Fibroblast of lung (primary cell): ENCODE data around the gene PPM1E. TPM values are rescaled to one million over a fixed set of nuclear protein-coding genes. Genes with fewer than 3 reads are reported as not detected.

ENCODE experiments used
- DNase-seq, 2 donors: peaks; one replicate each; pipeline versions ENCODE4 v3.0.0 to v3.0.0-alpha.2; 2010; ENCODE audit warnings: low read depth in 2 of 2
- H2AFZ ChIP-seq: 2 replicates; pipeline ENCODE4 v1.5.1; 2012; ENCODE audit warnings: low read length, control low read depth, inconsistent platforms
- H3K27ac ChIP-seq: 2 replicates; pipeline ENCODE4 v1.5.1; 2011; ENCODE audit warnings: low read length, control low read depth; ENCODE audit not compliant: insufficient read depth
- H3K27me3 ChIP-seq: 2 replicates; pipeline ENCODE4 v1.5.1; 2011; ENCODE audit warnings: mild to moderate bottlenecking, low read length; ENCODE audit not compliant: control insufficient read depth, insufficient read depth
- H3K36me3 ChIP-seq: 2 replicates; pipeline ENCODE4 v1.5.1; 2011; ENCODE audit warnings: low read length; ENCODE audit not compliant: control insufficient read depth, insufficient read depth
- H3K4me1 ChIP-seq: 2 replicates; pipeline ENCODE4 v1.5.1; 2011; ENCODE audit warnings: low read length; ENCODE audit not compliant: control insufficient read depth, insufficient read depth; ENCODE audit errors: extremely low read depth
- H3K4me2 ChIP-seq: 2 replicates; pipeline ENCODE4 v1.5.1; 2011; ENCODE audit warnings: low read length, control low read depth; ENCODE audit not compliant: insufficient read depth; ENCODE audit errors: extremely low read depth
- H3K4me3 ChIP-seq, 4 experiments: fragments of 200-600 bp in 1 of 4; sonication (generic) in 1 of 4; replicated peaks in 1 of 4; 2 replicates each; pipeline ENCODE4 v1.5.1; 2011 to 2016; ENCODE audit warnings: low read length in 4 of 4, low read depth in 3 of 4, mild to moderate bottlenecking in 3 of 4, control low read depth in 2 of 4, inconsistent platforms in 1 of 4, mixed read lengths in 1 of 4; ENCODE audit not compliant: insufficient read depth in 1 of 4; ENCODE audit errors: control extremely low read depth in 1 of 4
- H3K79me2 ChIP-seq: 2 replicates; pipeline ENCODE4 v1.5.1; 2012; ENCODE audit warnings: mild to moderate bottlenecking, low read length, inconsistent platforms; ENCODE audit not compliant: control insufficient read depth, insufficient read depth
- H3K9ac ChIP-seq: 2 replicates; pipeline ENCODE4 v1.5.1; 2011; ENCODE audit warnings: mild to moderate bottlenecking, low read length, control low read depth; ENCODE audit not compliant: insufficient read depth
- H3K9me3 ChIP-seq: 2 replicates; pipeline ENCODE4 v1.5.1; 2012; ENCODE audit warnings: low read depth, low read length; ENCODE audit not compliant: control insufficient read depth, insufficient read depth
- H4K20me1 ChIP-seq: 2 replicates; pipeline ENCODE4 v1.5.1; 2011; ENCODE audit warnings: low read length; ENCODE audit not compliant: control insufficient read depth, insufficient read depth; ENCODE audit errors: extremely low read depth
- EZH2 ChIP-seq: IDR thresholded peaks from 2 replicates; pipeline ENCODE4 v1.5.1; 2012; ENCODE audit warnings: low read length, control low read depth, mild to moderate bottlenecking; ENCODE audit errors: missing control alignments
- polyA plus RNA-seq, 2 donors: library from polyadenylated mRNA; depleted of rRNA in 1 of 2; stranded (reverse) in 1 of 2; unstranded in 1 of 2; fragments of >200 nt; gene quantifications; 2 replicates each; pipeline ENCODE4 v1.2.1, GENCODE V29; 2011 to 2012; ENCODE audit warnings: missing spikeins in 1 of 2
- total RNA-seq: library from RNA; depleted of rRNA; stranded (reverse); fragments of >200 nt; gene quantifications from 2 replicates; pipeline ENCODE4 v1.2.1, GENCODE V29; 2014
- TF ChIP-seq, protein P1 (sequence below), 2 donors: IDR thresholded peaks in 1 of 2; conservative IDR thresholded peaks in 1 of 2; 1 replicate in 1 of 2; 2 replicates in 1 of 2; pipeline ENCODE4 v1.5.1; 2011 to 2012; ENCODE audit warnings: low read length in 2 of 2, control low read depth in 1 of 2, inconsistent platforms in 1 of 2, low read depth in 1 of 2, mild to moderate bottlenecking in 1 of 2

Gene PPM1E
- total and polyA plus RNA-seq, 2 donors (not counting 1 experiment from before 2014, with no cell fraction given), result 0.02 to 0.50 TPM

DNA sequence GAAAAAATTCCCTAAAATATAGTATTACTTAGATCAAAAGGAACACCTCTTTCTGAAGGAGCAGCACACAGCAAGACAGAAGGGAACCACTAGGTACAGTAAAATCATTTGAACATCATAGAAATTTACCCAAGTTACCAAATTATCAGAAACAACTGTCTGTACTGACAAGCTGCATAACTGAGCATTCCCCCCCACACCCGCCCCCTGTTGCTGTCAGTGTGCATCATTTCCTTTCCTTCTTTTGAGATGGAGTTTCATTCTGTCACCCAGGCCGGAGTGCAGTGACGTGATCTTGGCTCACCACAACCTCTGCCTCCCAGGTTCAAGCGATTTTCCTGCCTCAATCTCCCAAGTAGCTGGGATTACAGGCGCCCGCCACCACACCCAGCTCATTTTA is 230.3 kb downstream of the PPM1E start:
- Histone ChIP-seq H2AFZ (no peak overlapping the region), H3K36me3 (no peaks in the 10 kb centered on the region), H3K9ac (no peak overlapping the region), H3K4me1 (no peaks in the 10 kb centered on the region), H3K27me3 (no peaks in the 10 kb centered on the region), H4K20me1 (no peaks in the 10 kb centered on the region), H3K4me2 (no peak overlapping the region), H3K9me3 (no peaks in the 10 kb centered on the region), H3K27ac (no peak overlapping the region), H3K4me3 (no peak overlapping the region), H3K79me2 (no peaks in the 10 kb centered on the region)
- TF ChIP-seq, protein P1, sequence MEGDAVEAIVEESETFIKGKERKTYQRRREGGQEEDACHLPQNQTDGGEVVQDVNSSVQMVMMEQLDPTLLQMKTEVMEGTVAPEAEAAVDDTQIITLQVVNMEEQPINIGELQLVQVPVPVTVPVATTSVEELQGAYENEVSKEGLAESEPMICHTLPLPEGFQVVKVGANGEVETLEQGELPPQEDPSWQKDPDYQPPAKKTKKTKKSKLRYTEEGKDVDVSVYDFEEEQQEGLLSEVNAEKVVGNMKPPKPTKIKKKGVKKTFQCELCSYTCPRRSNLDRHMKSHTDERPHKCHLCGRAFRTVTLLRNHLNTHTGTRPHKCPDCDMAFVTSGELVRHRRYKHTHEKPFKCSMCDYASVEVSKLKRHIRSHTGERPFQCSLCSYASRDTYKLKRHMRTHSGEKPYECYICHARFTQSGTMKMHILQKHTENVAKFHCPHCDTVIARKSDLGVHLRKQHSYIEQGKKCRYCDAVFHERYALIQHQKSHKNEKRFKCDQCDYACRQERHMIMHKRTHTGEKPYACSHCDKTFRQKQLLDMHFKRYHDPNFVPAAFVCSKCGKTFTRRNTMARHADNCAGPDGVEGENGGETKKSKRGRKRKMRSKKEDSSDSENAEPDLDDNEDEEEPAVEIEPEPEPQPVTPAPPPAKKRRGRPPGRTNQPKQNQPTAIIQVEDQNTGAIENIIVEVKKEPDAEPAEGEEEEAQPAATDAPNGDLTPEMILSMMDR (conservative IDR thresholded peaks at IDR 0.05 in 1 of 2, IDR thresholded peaks at IDR 0.05 in 1 of 2; ENCODE audit: low read depth in 1 of 2, low read length in 2 of 2), result no peak
- no peak for TF ChIP-seq EZH2
- no peak for DNase-seq

DNA sequence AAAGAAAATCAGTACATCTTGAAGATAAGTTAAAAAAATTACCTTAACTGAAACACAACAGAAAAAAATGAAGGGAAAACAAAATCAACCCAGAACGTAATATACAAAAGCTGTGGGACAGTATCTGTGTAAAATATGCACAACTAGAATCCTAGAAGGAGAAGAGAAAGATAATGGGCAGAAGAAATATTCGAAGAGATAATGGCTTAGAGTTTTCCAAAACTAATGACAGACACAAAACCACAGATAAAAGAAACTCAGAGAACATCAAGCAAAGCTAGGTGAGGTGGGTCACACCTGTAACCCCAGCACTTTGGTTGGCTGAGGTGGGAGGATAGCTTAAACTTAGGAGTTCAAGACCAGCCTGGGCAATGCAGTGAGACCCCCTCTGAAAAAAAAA is 234.0 kb downstream of the PPM1E start:
- no peaks in the 10 kb centered on the region for H3K9me3 ChIP-seq

DNA sequence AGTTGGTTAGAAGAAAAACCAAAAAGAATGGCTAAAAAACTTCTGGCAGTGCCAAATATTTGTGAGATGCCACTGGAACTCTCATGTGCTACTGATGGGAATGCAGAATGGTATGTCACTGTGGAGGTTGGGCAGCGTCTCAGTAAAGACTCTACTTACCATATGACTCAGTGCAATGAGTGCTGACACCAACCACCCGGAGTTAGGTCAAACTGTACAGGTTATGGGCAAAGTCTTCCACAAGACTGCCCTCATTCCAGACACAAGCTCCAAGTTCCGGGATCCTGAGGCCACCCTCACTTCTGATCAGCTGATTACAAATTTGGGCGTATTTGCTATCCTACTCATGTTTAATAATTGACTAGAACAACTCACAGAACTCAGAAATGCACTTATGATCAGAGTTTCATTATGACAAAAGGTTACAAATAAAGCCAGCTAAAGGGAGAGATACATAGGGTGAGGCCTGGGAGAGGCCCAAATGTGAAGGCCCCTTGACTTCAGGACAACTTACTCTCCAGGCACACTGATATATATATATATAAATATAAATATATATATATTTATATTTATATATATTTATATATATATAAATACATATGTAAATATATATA is 236.2 kb downstream of the PPM1E start:
- H4K20me1 ChIP-seq, result no peaks in the 10 kb centered on the region
- TF ChIP-seq, protein P1 (conservative IDR thresholded peaks at IDR 0.05 in 1 of 2, IDR thresholded peaks at IDR 0.05 in 1 of 2; ENCODE audit: low read depth in 1 of 2, low read length in 2 of 2), result no peak
- no peak for TF ChIP-seq EZH2
- DNase-seq, result peak; percentile 20 to 87
- no peak overlapping the region for H3K27ac ChIP-seq
- peaks cover 7% of the 10 kb centered on the region for H3K4me1 ChIP-seq
- no peaks in the 10 kb centered on the region for H3K36me3 ChIP-seq
- no peaks in the 10 kb centered on the region for H3K27me3 ChIP-seq
- no peak overlapping the region for H3K4me2 ChIP-seq
- H3K4me3 ChIP-seq, result no peak overlapping the region
- H3K9ac ChIP-seq, result no peak overlapping the region
- H3K79me2 ChIP-seq, result no peaks in the 10 kb centered on the region
- no peak overlapping the region for H2AFZ ChIP-seq
- no peaks in the 10 kb centered on the region for H3K9me3 ChIP-seq

More for the DNA sequence above, 234.0 kb downstream of the PPM1E start:
- Histone ChIP-seq H3K4me3 (no peak overlapping the region), H3K27ac (no peak overlapping the region), H3K27me3 (no peaks in the 10 kb centered on the region), H3K79me2 (no peaks in the 10 kb centered on the region), H3K4me1 (peaks cover 7% of the 10 kb centered on the region), H4K20me1 (no peaks in the 10 kb centered on the region), H2AFZ (no peak overlapping the region), H3K9ac (no peak overlapping the region), H3K4me2 (no peak overlapping the region), H3K36me3 (no peaks in the 10 kb centered on the region)
- DNase-seq, result no peak
- TF ChIP-seq, protein P1 (conservative IDR thresholded peaks at IDR 0.05 in 1 of 2, IDR thresholded peaks at IDR 0.05 in 1 of 2; ENCODE audit: low read depth in 1 of 2, low read length in 2 of 2), result no peak
- no peak for TF ChIP-seq EZH2
